Endothelial cell of umbilical vein (primary cell): Measurements from ENCODE around the gene CAMK2D. TPM values are rescaled to one million over a fixed set of nuclear protein-coding genes. Genes with fewer than 3 reads are reported as not detected.

ENCODE experiments used
- BruUV-seq: library from RNA; stranded (reverse); fragments of 400-500 nt; replicated peaks from 2 replicates; lab custom pipeline; 2021; lab: Mats Ljungman, UMichigan
- CTCF ChIA-PET: fragments of 300-600, 350-600 bp; sonication (Branson Sonifier 250); formaldehyde crosslinking; loops from one replicate; lab custom pipeline; 2021; ENCODE audit warnings: antibody characterized with exemption, inconsistent platforms; lab: Charles Lee
- POLR2A ChIA-PET: fragments of 300-600, 350-600 bp; sonication (Branson Sonifier 250); formaldehyde crosslinking; loops from one replicate; lab custom pipeline; 2021; ENCODE audit warnings: antibody characterized with exemption, inconsistent platforms; lab: Charles Lee
- DNase-seq: peaks from one replicate; pipeline ENCODE4 v3.0.0-alpha.2; 2011; ENCODE audit warnings: low read depth, low spot score
- FAIRE-seq: peaks from 2 replicates; lab custom pipeline; 2011; peaks lifted over from hg19 to GRCh38; lab: Jason Lieb, UNC
- H2AFZ ChIP-seq: 2 replicates; pipeline ENCODE4 v1.6.0; 2012; ENCODE audit warnings: low read depth, low read length, control low read depth, inconsistent platforms
- H3K27ac ChIP-seq: 2 replicates; pipeline ENCODE4 v1.5.1; 2011; ENCODE audit warnings: low read depth, mild to moderate bottlenecking, control low read depth, low read length, moderate library complexity; ENCODE audit not compliant: insufficient read depth
- H3K27me3 ChIP-seq, 2 experiments: 2 replicates each; pipeline versions ENCODE4 v1.6.0 to v1.6.1; 2011; ENCODE audit warnings: low read length in 2 of 2, mixed read lengths in 1 of 2; ENCODE audit not compliant: control insufficient read depth in 2 of 2, insufficient read depth in 2 of 2
- H3K36me3 ChIP-seq, 2 experiments: 2 replicates in 1 of 2; 3 replicates in 1 of 2; pipeline ENCODE4 v1.5.1; 2011; ENCODE audit warnings: low read length in 2 of 2, mild to moderate bottlenecking in 1 of 2, moderate library complexity in 1 of 2; ENCODE audit not compliant: control insufficient read depth in 2 of 2, insufficient read depth in 2 of 2; ENCODE audit errors: extremely low read depth in 1 of 2
- H3K4me1 ChIP-seq: 3 replicates; pipeline ENCODE4 v1.5.1; 2011; ENCODE audit warnings: mild to moderate bottlenecking, low read length; ENCODE audit not compliant: control insufficient read depth, insufficient read depth; ENCODE audit errors: extremely low read depth
- H3K4me2 ChIP-seq: 2 replicates; pipeline ENCODE4 v1.6.1; 2011; ENCODE audit warnings: low read length, control low read depth, mixed read lengths; ENCODE audit not compliant: insufficient read depth
- H3K4me3 ChIP-seq, 3 experiments: fragments of 200-600 bp in 1 of 3; sonication (generic), shearing (Covaris generic) in 1 of 3; replicated peaks in 1 of 3; 2 replicates each; pipeline ENCODE4 v1.5.1; 2011 to 2016; ENCODE audit warnings: control low read depth in 3 of 3, low read length in 3 of 3, mild to moderate bottlenecking in 2 of 3, inconsistent platforms in 1 of 3, low read depth in 1 of 3, moderate library complexity in 1 of 3; ENCODE audit not compliant: insufficient read depth in 1 of 3
- H3K79me2 ChIP-seq: 2 replicates; pipeline ENCODE4 v1.6.0; 2012; ENCODE audit warnings: low read length, inconsistent platforms; ENCODE audit not compliant: control insufficient read depth, insufficient read depth
- H3K9ac ChIP-seq: replicated peaks from 2 replicates; pipeline ENCODE3; 2011; ENCODE audit warnings: low read length, control low read depth; ENCODE audit not compliant: insufficient read depth; ENCODE audit errors: extremely low read depth
- H3K9me1 ChIP-seq: replicated peaks from 3 replicates; pipeline ENCODE4 v1.6.0; 2011; ENCODE audit warnings: mild to moderate bottlenecking, low read length; ENCODE audit not compliant: control insufficient read depth, insufficient read depth; ENCODE audit errors: extremely low read depth
- H3K9me3 ChIP-seq: replicated peaks from 2 replicates; pipeline ENCODE4 v1.5.1; 2012; ENCODE audit warnings: low read length, inconsistent platforms; ENCODE audit not compliant: control insufficient read depth, insufficient read depth
- H4K20me1 ChIP-seq: replicated peaks from 2 replicates; pipeline ENCODE3; 2011; ENCODE audit warnings: mild to moderate bottlenecking, low read length; ENCODE audit not compliant: control insufficient read depth, insufficient read depth; ENCODE audit errors: extremely low read depth
- CTCF ChIP-seq, 2 donors: IDR thresholded peaks; 1 replicate in 1 of 2; 2 replicates in 1 of 2; pipeline ENCODE4 v1.5.1; 2011; ENCODE audit warnings: low read length in 2 of 2, mild to moderate bottlenecking in 2 of 2, moderate library complexity in 2 of 2, control low read depth in 1 of 2, inconsistent platforms in 1 of 2, low read depth in 1 of 2; ENCODE audit not compliant: insufficient read depth in 1 of 2; ENCODE audit errors: extremely low read depth in 1 of 2
- EZH2 ChIP-seq: IDR thresholded peaks from 2 replicates; pipeline ENCODE4 v1.6.1; 2012; ENCODE audit warnings: borderline replicate concordance, low read depth, mild to moderate bottlenecking, moderate library complexity, low read length, inconsistent platforms; ENCODE audit not compliant: severe bottlenecking
- FOS ChIP-seq: IDR thresholded peaks from 2 replicates; pipeline ENCODE4 v1.6.1; 2011; ENCODE audit warnings: mild to moderate bottlenecking, low read length, moderate library complexity, borderline replicate concordance; ENCODE audit not compliant: insufficient read depth
- GATA2 ChIP-seq: IDR thresholded peaks from 2 replicates; pipeline ENCODE4 v1.7.0; 2011; ENCODE audit warnings: low read depth, mild to moderate bottlenecking, moderate library complexity, mixed read lengths, low read length; ENCODE audit not compliant: insufficient read length, insufficient read depth
- JUN ChIP-seq: IDR thresholded peaks from 2 replicates; pipeline ENCODE4 v1.6.1; 2011; ENCODE audit warnings: borderline replicate concordance, low read depth; ENCODE audit not compliant: insufficient read length, insufficient read depth
- MYC ChIP-seq: IDR thresholded peaks from one replicate; pipeline ENCODE4 v1.6.1; 2011; ENCODE audit warnings: mild to moderate bottlenecking, low read depth, low read length
- POLR2A ChIP-seq: IDR thresholded peaks from 2 replicates; pipeline ENCODE4 v1.6.1; 2012; ENCODE audit warnings: low read depth, mild to moderate bottlenecking, control low read depth, low read length
- POLR2AphosphoS5 ChIP-seq: IDR thresholded peaks from 2 replicates; pipeline ENCODE4 v1.6.1; 2012; ENCODE audit warnings: low read depth, mild to moderate bottlenecking, control low read depth, low read length, moderate library complexity; ENCODE audit not compliant: insufficient read depth
- dilution Hi-C: fragments of 300-500 bp; cut with MboI; formaldehyde crosslinking; loops from one replicate; pipeline ENCODE4 v1.15.0; 2019; ENCODE audit warnings: low sequenced_read_pairs; ENCODE audit not compliant: extremely low pct_ligation_motif_present
- intact Hi-C: fragments of 100-400 bp; cut with micrococcal nuclease; formaldehyde crosslinking; loops from one replicate; pipeline ENCODE4 v1.10.0; 2022
- polyA plus RNA-seq, 4 experiments: library from polyadenylated mRNA; depleted of rRNA in 3 of 4; stranded (reverse) in 3 of 4; unstranded in 1 of 4; fragments of >200 nt; gene quantifications; 2 replicates each; pipeline versions ENCODE4 v1.2.1 to v1.2.3, GENCODE V29; 2011 to 2012; ENCODE audit warnings: missing spikeins in 1 of 4
- total RNA-seq: library from RNA; stranded (reverse); gene quantifications from 2 replicates; pipeline ENCODE4 v1.2.3, GENCODE V29; 2021
- TF ChIP-seq, protein P1 (sequence below): IDR thresholded peaks from 2 replicates; pipeline ENCODE4 v1.6.1; 2011; ENCODE audit not compliant: insufficient read depth, insufficient read length

CAMK2D gene
- total and polyA plus RNA-seq, 2 donors (not counting 3 experiments of a cell fraction or from before 2014, with no cell fraction given), result 10.4 to 30.7 TPM

DNA sequence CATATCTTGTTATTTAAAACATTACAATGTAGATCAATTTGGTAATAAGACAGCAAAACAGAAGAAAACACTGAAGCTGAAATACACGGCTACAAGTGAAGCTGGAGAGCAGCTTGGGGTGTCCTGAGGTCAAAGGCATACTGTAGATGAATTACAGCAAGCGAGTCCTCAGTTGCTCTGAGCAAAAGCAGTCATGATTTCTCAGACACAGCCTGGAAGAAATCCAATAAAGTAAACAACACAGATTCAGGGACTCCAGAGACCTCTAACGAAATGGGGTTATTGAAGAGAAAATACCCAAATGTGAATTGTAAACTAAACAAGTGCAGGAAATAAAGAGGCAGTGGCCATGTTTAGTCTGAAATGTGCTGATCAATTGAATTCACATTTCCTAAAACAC lies 324.4 kb downstream of the CAMK2D start:
- no peak for TF ChIP-seq CTCF (IDR thresholded peaks at IDR 0.05; ENCODE audit: extremely low read depth in 1 of 2, insufficient read depth in 1 of 2, low read depth in 1 of 2, low read length in 2 of 2)
- no peak for TF ChIP-seq JUN
- no peak for TF ChIP-seq FOS
- no peak for TF ChIP-seq EZH2
- no peak for TF ChIP-seq GATA2
- TF ChIP-seq POLR2AphosphoS5, result no peak
- no peak for TF ChIP-seq POLR2A
- TF ChIP-seq, protein P1, sequence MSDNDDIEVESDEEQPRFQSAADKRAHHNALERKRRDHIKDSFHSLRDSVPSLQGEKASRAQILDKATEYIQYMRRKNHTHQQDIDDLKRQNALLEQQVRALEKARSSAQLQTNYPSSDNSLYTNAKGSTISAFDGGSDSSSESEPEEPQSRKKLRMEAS, result no peak
- TF ChIP-seq MYC, result no peak
- H3K79me2 ChIP-seq, result no peaks in the 10 kb centered on the region
- H3K27me3 ChIP-seq, result no peaks in the 10 kb centered on the region
- peaks cover 22% of the 10 kb centered on the region for H3K4me1 ChIP-seq
- peak overlapping the region; percentile 25 for H3K4me2 ChIP-seq
- H4K20me1 ChIP-seq, result no peaks in the 10 kb centered on the region
- no peak for FAIRE-seq
- CTCF ChIA-PET, result interaction anchor here (1.1 kb wide), 1 partner anchor 31 kb away, joined by 3 read pairs; no protein-coding TSS in a partner anchor
- H3K4me3 ChIP-seq, result no peak overlapping the region
- peak overlapping the region; percentile 82 for H2AFZ ChIP-seq
- no peak overlapping the region for H3K27ac ChIP-seq
- no peak overlapping the region for H3K9ac ChIP-seq
- H3K36me3 ChIP-seq, result no peaks in the 10 kb centered on the region
- H3K9me1 ChIP-seq, result no peaks in the 10 kb centered on the region
- intact Hi-C loops (no loop called here), dilution Hi-C loops (no loop called here)
- POLR2A ChIA-PET, result no interaction called here
- H3K9me3 ChIP-seq, result no peaks in the 10 kb centered on the region
- peak; percentile 62 for DNase-seq
- no TSS peak for BruUV-seq
